ENCODE measurements around the gene RHPN2. TPM values are rescaled to one million over a fixed set of nuclear protein-coding genes. Genes with fewer than 3 reads are reported as not detected.

The RHPN2 gene
- total and polyA plus RNA-seq, 2 of the 8 experiments (the other 6 are each of a cell fraction or from before 2014, with no cell fraction given) = 22.8 to 31.1 TPM

GRCh38 chr19:33089010-33089409, 24.3 kb upstream of the RHPN2 start:
- H2BK15ac ChIP-seq (ENCODE audit: low read length) = no peak overlapping the region
- no peak overlapping the region for H3K14ac ChIP-seq (ENCODE audit: insufficient read length)
- H4K5ac ChIP-seq (ENCODE audit: insufficient read length, low read depth, low read length) = no peak overlapping the region
- no peak overlapping the region for H2AFZ ChIP-seq (ENCODE audit: low read length)
- no peak overlapping the region for H2BK20ac ChIP-seq (ENCODE audit: low read length)
- no peak overlapping the region for H3K18ac ChIP-seq (ENCODE audit: extremely low read depth, low read length)
- H3K4me3 ChIP-seq (ENCODE audit: extremely low read depth in 1 of 4, insufficient read depth in 2 of 4, low read depth in 3 of 4, low read length in 4 of 4) = no peak overlapping the region
- no peak overlapping the region for H2BK120ac ChIP-seq (replicated peaks; ENCODE audit: low read depth, low read length)
- H3K56ac ChIP-seq (replicated peaks; ENCODE audit: insufficient read length, low read depth, low read length) = no peak overlapping the region
- H3K4me2 ChIP-seq (ENCODE audit: insufficient read depth in 1 of 2, low read depth in 2 of 2, low read length in 2 of 2) = no peak overlapping the region
- H3K27ac ChIP-seq (ENCODE audit: low read depth, low read length) = no peak overlapping the region
- H3K23ac ChIP-seq (ENCODE audit: insufficient read length) = no peak overlapping the region
- H3K9me3 ChIP-seq (ENCODE audit: insufficient read depth in 2 of 2, low read depth in 1 of 2, low read length in 1 of 2) = no peaks in the 10 kb centered on the region
- H4K91ac ChIP-seq (replicated peaks; ENCODE audit: insufficient read length, low read length) = no peak overlapping the region
- H3K36me3 ChIP-seq (ENCODE audit: control insufficient read depth in 2 of 4, insufficient read depth in 4 of 4, low read length in 3 of 4) = peaks cover 3 to 22% (median 10%) of the 10 kb centered on the region in 4 experiments; a peak in 6 of 8 replicates
- CTCF ChIA-PET (ENCODE audit: partially characterized antibody) = interaction anchor here (1.0 kb wide), 1 partner anchor 21 kb away, joined by 3 read pairs; no protein-coding TSS in a partner anchor
- H2BK12ac ChIP-seq (ENCODE audit: low read depth, low read length) = no peak overlapping the region
- no peaks in the 10 kb centered on the region for H3K27me3 ChIP-seq (replicated peaks in 1 of 4; ENCODE audit: control insufficient read depth in 3 of 4, extremely low read depth in 1 of 4, insufficient read depth in 3 of 4, low read length in 3 of 4)
- no peak overlapping the region for H3K9ac ChIP-seq (replicated peaks in 1 of 4; ENCODE audit: extremely low read depth in 1 of 4, low read depth in 3 of 4, low read length in 3 of 4)
- H4K8ac ChIP-seq (ENCODE audit: extremely low read depth, insufficient read depth, low read length) = no peak overlapping the region
- H4K20me1 ChIP-seq (replicated peaks in 1 of 2; ENCODE audit: control insufficient read depth in 1 of 2, insufficient read depth in 2 of 2, low read length in 2 of 2) = peaks cover 0 to 3% of the 10 kb centered on the region in 2 experiments
- no peak overlapping the region for H2BK5ac ChIP-seq (ENCODE audit: low read depth, low read length)
- DNase-seq (ENCODE audit: low read depth in 1 of 2, low spot score in 2 of 2) (no peak), FAIRE-seq (no peak)
- H2AK5ac ChIP-seq (ENCODE audit: low read depth, low read length) = no peak overlapping the region
- H3K79me1 ChIP-seq (ENCODE audit: low read depth, low read length) = no peaks in the 10 kb centered on the region
- H3K23me2 ChIP-seq (ENCODE audit: low read depth, low read length) = no peaks in the 10 kb centered on the region
- WGBS, 2 experiments (ENCODE audit: extremely low coverage in 1 of 2, insufficient coverage in 1 of 2, insufficient read length in 1 of 2, insufficient replicate concordance in 2 of 2, low coverage in 1 of 2, low lambda C conversion rate in 2 of 2, missing lambda C conversion rate in 1 of 2) = 89% methylated on average over 3 of the region's 3 CpGs; no CpG with 5 or more reads in 1 of the 2 experiments
- POLR2A ChIA-PET (ENCODE audit: partially characterized antibody) = no interaction called here
- H3K4me1 ChIP-seq (replicated peaks in 1 of 4; ENCODE audit: control insufficient read depth in 3 of 4, insufficient read depth in 4 of 4, low read length in 3 of 4) = no peaks in the 10 kb centered on the region
- no peaks in the 10 kb centered on the region for H3K79me2 ChIP-seq (ENCODE audit: control insufficient read depth in 1 of 2, insufficient read depth in 2 of 2, low read length in 2 of 2)
- no peak overlapping the region for H3K4ac ChIP-seq (replicated peaks; ENCODE audit: insufficient read length, low read depth, low read length)
- TF ChIP-seq CBX5 (IDR thresholded peaks at IDR 0.05; ENCODE audit: low read depth, low read length) (no peak), EGR1 (IDR thresholded peaks at IDR 0.05; ENCODE audit: borderline replicate concordance, low read depth, low read length) (no peak), ZNF274 (IDR thresholded peaks at IDR 0.05; ENCODE audit: borderline replicate concordance, extremely low read depth, low read length) (no peak), MAX (IDR thresholded peaks at IDR 0.05) (no peak), ATF3 (IDR thresholded peaks at IDR 0.05; ENCODE audit: insufficient read depth, low read depth, low read length) (no peak), JUND (IDR thresholded peaks at IDR 0.05; ENCODE audit: low read length) (no peak), HDAC2 (IDR thresholded peaks at IDR 0.05; ENCODE audit: borderline replicate concordance in 1 of 2, low read depth in 2 of 2, low read length in 2 of 2) (no peak), TBP (IDR thresholded peaks at IDR 0.05; ENCODE audit: low read depth, low read length) (no peak), SIN3A (conservative IDR thresholded peaks at IDR 0.05 in 1 of 2, IDR thresholded peaks at IDR 0.05 in 1 of 2; ENCODE audit: low read depth in 1 of 2, low read length in 2 of 2) (no peak), BCL11A (IDR thresholded peaks at IDR 0.05; ENCODE audit: low read depth in 2 of 2, low read length in 2 of 2) (no peak), EP300 (IDR thresholded peaks at IDR 0.05; ENCODE audit: borderline replicate concordance in 1 of 2, low read depth in 2 of 2, low read length in 2 of 2) (no peak), CHD1 (IDR thresholded peaks at IDR 0.05; ENCODE audit: low read depth, low read length) (no peak)
